Measurements from ENCODE around the gene RIC8B. TPM values are rescaled to one million over a fixed set of nuclear protein-coding genes. Genes with fewer than 3 reads are reported as not detected.

The RIC8B gene
- total and polyA plus RNA-seq, 8 donors, result 2.2 to 71.0 (median 5.6) TPM

DNA sequence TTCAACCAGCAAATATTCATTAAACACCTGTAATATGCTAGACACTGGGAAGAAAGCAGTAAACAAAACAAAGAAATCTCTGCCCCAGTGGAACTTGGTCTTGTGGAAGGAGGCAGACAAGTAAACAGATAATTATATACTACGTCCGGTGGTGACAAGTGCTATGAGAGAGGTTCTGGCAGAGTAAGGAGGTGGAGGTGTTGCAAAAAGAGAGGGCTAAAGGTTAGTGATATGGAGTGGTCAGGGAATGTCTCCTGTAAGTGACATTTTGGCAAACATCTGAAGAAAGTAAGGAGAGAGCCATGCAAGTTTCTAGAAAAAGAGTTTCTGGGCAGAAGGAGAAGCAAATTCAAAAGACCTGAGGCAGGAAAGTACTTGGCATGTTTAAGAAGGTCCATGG is 73.4 kb downstream of the RIC8B start:
- no peak for TF ChIP-seq EP300 (IDR thresholded peaks at IDR 0.05)
- no peak for TF ChIP-seq POLR2A (IDR thresholded peaks at IDR 0.05)
- no peak for TF ChIP-seq POLR2AphosphoS5 (IDR thresholded peaks at IDR 0.05)
- TF ChIP-seq, protein P1, sequence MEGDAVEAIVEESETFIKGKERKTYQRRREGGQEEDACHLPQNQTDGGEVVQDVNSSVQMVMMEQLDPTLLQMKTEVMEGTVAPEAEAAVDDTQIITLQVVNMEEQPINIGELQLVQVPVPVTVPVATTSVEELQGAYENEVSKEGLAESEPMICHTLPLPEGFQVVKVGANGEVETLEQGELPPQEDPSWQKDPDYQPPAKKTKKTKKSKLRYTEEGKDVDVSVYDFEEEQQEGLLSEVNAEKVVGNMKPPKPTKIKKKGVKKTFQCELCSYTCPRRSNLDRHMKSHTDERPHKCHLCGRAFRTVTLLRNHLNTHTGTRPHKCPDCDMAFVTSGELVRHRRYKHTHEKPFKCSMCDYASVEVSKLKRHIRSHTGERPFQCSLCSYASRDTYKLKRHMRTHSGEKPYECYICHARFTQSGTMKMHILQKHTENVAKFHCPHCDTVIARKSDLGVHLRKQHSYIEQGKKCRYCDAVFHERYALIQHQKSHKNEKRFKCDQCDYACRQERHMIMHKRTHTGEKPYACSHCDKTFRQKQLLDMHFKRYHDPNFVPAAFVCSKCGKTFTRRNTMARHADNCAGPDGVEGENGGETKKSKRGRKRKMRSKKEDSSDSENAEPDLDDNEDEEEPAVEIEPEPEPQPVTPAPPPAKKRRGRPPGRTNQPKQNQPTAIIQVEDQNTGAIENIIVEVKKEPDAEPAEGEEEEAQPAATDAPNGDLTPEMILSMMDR (IDR thresholded peaks at IDR 0.05), result no peak
- H3K4me1 ChIP-seq, result no peaks in the 10 kb centered on the region
- H3K36me3 ChIP-seq, result peaks cover 7 to 75% (median 61%) of the 10 kb centered on the region in 4 donors
- intact Hi-C loops (cut with DNase I; ENCODE audit: low total_unique reads), result no loop called here
- H3K27me3 ChIP-seq, result no peaks in the 10 kb centered on the region
- H3K27ac ChIP-seq, result no peak overlapping the region
- DNase-seq, result no peak
- H3K4me3 ChIP-seq, result no peak overlapping the region
- WGBS, 5 donors, result 61 to 86% (median 83%) methylated on average over 2 of the region's 2 CpGs
- H3K9me3 ChIP-seq, result no peaks in the 10 kb centered on the region

DNA sequence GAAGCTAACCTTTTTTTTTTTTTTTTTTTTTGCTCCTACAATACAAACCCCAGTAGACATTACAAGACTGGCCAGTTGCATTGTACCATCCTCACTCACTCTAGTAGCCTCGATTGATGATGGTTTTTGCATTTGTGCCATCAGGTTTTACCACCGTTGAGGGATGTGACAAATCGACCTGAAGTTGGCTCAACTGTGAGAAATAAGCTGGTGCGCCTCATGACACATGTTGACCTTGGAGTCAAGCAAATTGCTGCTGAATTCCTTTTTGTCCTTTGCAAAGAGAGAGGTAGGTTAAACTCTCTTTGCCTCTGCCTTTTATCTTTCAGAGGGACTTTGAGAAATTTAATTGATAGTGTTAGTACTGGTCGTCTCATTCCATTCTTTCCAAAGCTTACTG is 76.8 kb downstream of the RIC8B start:
- 87 to 94% (median 89%) methylated on average over 5 of the region's 5 CpGs for WGBS, 5 donors
- TF ChIP-seq, protein P1 (IDR thresholded peaks at IDR 0.05), result no peak
- no peak for TF ChIP-seq POLR2AphosphoS5 (IDR thresholded peaks at IDR 0.05)
- no peak for TF ChIP-seq EP300 (IDR thresholded peaks at IDR 0.05)
- TF ChIP-seq POLR2A (IDR thresholded peaks at IDR 0.05), result no peak
- Histone ChIP-seq H3K27ac (no peak overlapping the region), H3K27me3 (no peaks in the 10 kb centered on the region), H3K4me3 (no peak overlapping the region), H3K9me3 (no peaks in the 10 kb centered on the region), H3K4me1 (no peaks in the 10 kb centered on the region), H3K36me3 (peaks cover 0 to 54% (median 31%) of the 10 kb centered on the region in 4 donors)
- DNase-seq, result no peak
- intact Hi-C loops (cut with DNase I; ENCODE audit: low total_unique reads), result no loop called here

DNA sequence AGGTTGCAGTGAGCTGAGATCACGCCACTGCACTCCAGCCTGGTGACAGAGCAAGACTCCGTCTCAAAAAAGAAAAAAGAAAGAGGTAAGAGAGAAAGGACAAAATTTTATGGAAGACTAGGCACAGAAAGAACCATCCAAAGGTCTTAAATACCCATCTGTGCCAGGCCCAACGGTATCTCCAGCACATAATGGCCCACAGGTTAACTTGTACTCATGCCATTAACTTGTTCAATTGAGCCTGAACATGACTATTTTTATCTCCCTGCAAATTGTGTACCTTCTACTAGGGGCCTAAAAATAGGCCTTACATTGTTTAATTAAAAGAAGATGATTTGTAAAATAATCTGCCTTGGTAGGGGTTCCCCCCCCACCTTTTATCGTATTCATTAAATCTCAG is 80.2 kb downstream of the RIC8B start:
- no peak for DNase-seq
- intact Hi-C loops (cut with DNase I; ENCODE audit: low total_unique reads), result no loop called here
- TF ChIP-seq POLR2A (IDR thresholded peaks at IDR 0.05) (no peak), EP300 (IDR thresholded peaks at IDR 0.05) (no peak), POLR2AphosphoS5 (IDR thresholded peaks at IDR 0.05) (no peak)
- TF ChIP-seq, protein P1 (IDR thresholded peaks at IDR 0.05), result no peak
- peaks cover 0 to 37% (median 28%) of the 10 kb centered on the region in 4 donors for H3K36me3 ChIP-seq
- no peak overlapping the region for H3K4me3 ChIP-seq
- H3K27me3 ChIP-seq, result no peaks in the 10 kb centered on the region
- H3K27ac ChIP-seq, result no peak overlapping the region
- WGBS, 5 donors, result 74 to 98% (median 91%) methylated on average over 4 of the region's 4 CpGs
- no peaks in the 10 kb centered on the region for H3K4me1 ChIP-seq
- no peaks in the 10 kb centered on the region for H3K9me3 ChIP-seq

DNA sequence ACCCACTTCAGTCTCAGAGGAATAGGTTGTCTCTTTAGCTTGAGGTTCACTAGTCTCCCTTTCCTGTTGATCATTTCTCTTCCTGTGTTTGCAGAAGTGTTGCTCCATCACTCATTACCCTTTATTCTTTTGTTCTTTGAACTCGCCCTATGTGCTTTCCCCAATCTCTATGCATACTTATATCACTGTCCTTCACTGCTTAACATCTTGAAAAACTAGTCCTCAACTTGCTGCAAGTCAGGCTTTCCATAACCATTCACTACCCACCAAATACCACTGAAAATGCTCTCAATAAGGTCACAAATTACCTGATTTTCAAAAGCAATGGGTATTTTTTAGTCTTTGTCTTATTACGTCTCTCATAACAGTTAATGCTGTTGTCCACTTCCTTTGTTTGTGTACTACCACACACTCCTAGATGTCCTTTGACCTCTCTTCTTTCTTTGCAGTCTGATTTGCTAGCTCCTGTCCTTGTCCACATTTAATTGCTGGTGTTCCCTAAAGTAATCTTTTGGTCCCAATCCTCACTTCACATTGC is 80.8 kb downstream of the RIC8B start:
- Histone ChIP-seq H3K4me1 (no peaks in the 10 kb centered on the region), H3K27me3 (no peaks in the 10 kb centered on the region), H3K4me3 (no peak overlapping the region), H3K27ac (no peak overlapping the region), H3K36me3 (peaks cover under 1 to 36% (median 30%) of the 10 kb centered on the region in 4 donors), H3K9me3 (no peaks in the 10 kb centered on the region)
- no peak for TF ChIP-seq EP300 (IDR thresholded peaks at IDR 0.05)
- no peak for TF ChIP-seq POLR2AphosphoS5 (IDR thresholded peaks at IDR 0.05)
- TF ChIP-seq, protein P1 (IDR thresholded peaks at IDR 0.05), result no peak
- no peak for TF ChIP-seq POLR2A (IDR thresholded peaks at IDR 0.05)
- no peak for DNase-seq
- intact Hi-C loops (cut with DNase I; ENCODE audit: low total_unique reads), result no loop called here
- 80 to 88% (median 84%) methylated on average over 2 of the region's 2 CpGs for WGBS, 5 donors
